Erythroblast (primary cell): Measurements from ENCODE around the gene SLC1A3.

ENCODE experiments used
- DNase-seq, 2 experiments: peaks; one replicate each; lab custom pipeline; 2025; lab: John Stamatoyannopoulos, UW
- GATA1 ChIP-seq: IDR thresholded peaks from 2 replicates; pipeline ENCODE4 v1.6.1; 2011; ENCODE audit warnings: low read depth, mild to moderate bottlenecking, control low read depth, low read length, moderate library complexity
- POLR2A ChIP-seq: IDR thresholded peaks from 2 replicates; pipeline ENCODE4 v1.6.1; 2011; ENCODE audit warnings: mild to moderate bottlenecking, low read length

SLC1A3 gene

GRCh38 chr5:36704131-36704530 lies 97.7 kb downstream of the SLC1A3 start:
- peak; percentile 39 to 53 for DNase-seq
- TF ChIP-seq POLR2A (no peak), GATA1 (no peak)

- TF ChIP-seq POLR2A (no peak), GATA1 (no peak)
Observed at GRCh38 chr5:36705055-36705454, 98.6 kb downstream of the SLC1A3 start.

GRCh38 chr5:36706662-36707061 lies 100.3 kb downstream of the SLC1A3 start:
- no peak for DNase-seq
- TF ChIP-seq GATA1 = no peak
- TF ChIP-seq POLR2A = no peak

More at GRCh38 chr5:36705055-36705454, 98.6 kb downstream of the SLC1A3 start:
- peak; percentile 26 to 37 for DNase-seq

- TF ChIP-seq GATA1 (no peak), POLR2A (no peak)
Observed at GRCh38 chr5:36708996-36709395, 102.6 kb downstream of the SLC1A3 start.

GRCh38 chr5:36710039-36710438 lies 103.6 kb downstream of the SLC1A3 start:
- TF ChIP-seq GATA1 (no peak), POLR2A (no peak)
- no peak for DNase-seq

More at GRCh38 chr5:36708996-36709395, 102.6 kb downstream of the SLC1A3 start:
- DNase-seq = no peak

GRCh38 chr5:36712706-36713105 lies 106.3 kb downstream of the SLC1A3 start:
- TF ChIP-seq GATA1 (no peak), POLR2A (no peak)
- DNase-seq = no peak

GRCh38 chr5:36713541-36713940 lies 107.1 kb downstream of the SLC1A3 start:
- TF ChIP-seq POLR2A = no peak
- no peak for TF ChIP-seq GATA1
- DNase-seq = no peak

GRCh38 chr5:36717131-36717695 lies 110.8 kb downstream of the SLC1A3 start:
- TF ChIP-seq GATA1 (no peak), POLR2A (no peak)
- DNase-seq = no peak

GRCh38 chr5:36719282-36719681 lies 112.9 kb downstream of the SLC1A3 start:
- TF ChIP-seq GATA1 (no peak), POLR2A (no peak)

GRCh38 chr5:36720688-36721087 lies 114.3 kb downstream of the SLC1A3 start:
- DNase-seq = peak in 1 of 2 experiments; percentile 26
- no peak for TF ChIP-seq POLR2A
- TF ChIP-seq GATA1 = no peak

More at GRCh38 chr5:36719282-36719681, 112.9 kb downstream of the SLC1A3 start:
- DNase-seq = no peak

GRCh38 chr5:36721664-36722235 lies 115.3 kb downstream of the SLC1A3 start:
- DNase-seq = no peak
- TF ChIP-seq POLR2A (no peak), GATA1 (no peak)

GRCh38 chr5:36722900-36723299 lies 116.5 kb downstream of the SLC1A3 start:
- TF ChIP-seq POLR2A = no peak
- DNase-seq = peak; percentile 6 to 28

GRCh38 chr5:36723912-36724311 lies 117.5 kb downstream of the SLC1A3 start:
- TF ChIP-seq GATA1 (no peak), POLR2A (no peak)
- DNase-seq = no peak

- TF ChIP-seq POLR2A = peak; percentile 56
- TF ChIP-seq GATA1 = no peak
- peak; percentile 44 to 57 for DNase-seq
Observed at GRCh38 chr5:36724467-36725332, 118.3 kb downstream of the SLC1A3 start.
